Keratinocyte (primary cell): ENCODE measurements around the gene CERKL. TPM values are rescaled to one million over a fixed set of nuclear protein-coding genes. Genes with fewer than 3 reads are reported as not detected.

Experiments used
- DNase-seq: peaks from one replicate; pipeline ENCODE4 v3.0.0-alpha.2; 2011; ENCODE audit warnings: low read depth, missing footprints, low spot score
- FAIRE-seq: peaks from 2 replicates; lab custom pipeline; 2011; peaks lifted over from hg19 to GRCh38; lab: Jason Lieb, UNC
- H2AFZ ChIP-seq: 2 replicates; pipeline ENCODE4 v1.6.0; 2012; ENCODE audit warnings: low read length, control low read depth, inconsistent platforms; ENCODE audit not compliant: control insufficient read depth
- H3K27ac ChIP-seq: 2 replicates; pipeline ENCODE4 v1.5.1; 2011; ENCODE audit warnings: low read length; ENCODE audit not compliant: control insufficient read depth, insufficient read depth
- H3K27me3 ChIP-seq: 3 replicates; pipeline ENCODE4 v1.6.0; 2011; ENCODE audit warnings: low read length; ENCODE audit not compliant: control insufficient read depth, insufficient read depth; ENCODE audit errors: extremely low read depth
- H3K36me3 ChIP-seq, 2 experiments: 2 replicates in 1 of 2; 3 replicates in 1 of 2; pipeline ENCODE4 v1.5.1; 2011; ENCODE audit warnings: low read length in 2 of 2, mild to moderate bottlenecking in 1 of 2; ENCODE audit not compliant: control insufficient read depth in 2 of 2, insufficient read depth in 2 of 2; ENCODE audit errors: extremely low read depth in 1 of 2
- H3K4me1 ChIP-seq: 3 replicates; pipeline ENCODE4 v1.5.1; 2011; ENCODE audit warnings: low read length; ENCODE audit not compliant: control insufficient read depth, insufficient read depth; ENCODE audit errors: extremely low read depth
- H3K4me2 ChIP-seq: 3 replicates; pipeline ENCODE4 v1.6.0; 2011; ENCODE audit warnings: low read depth, low read length; ENCODE audit not compliant: control insufficient read depth, insufficient read depth; ENCODE audit errors: extremely low read depth
- H3K4me3 ChIP-seq, 3 experiments: fragments of 200-600 bp in 1 of 3; sonication (generic) in 1 of 3; 2 replicates in 2 of 3; 3 replicates in 1 of 3; pipeline ENCODE4 v1.5.1; 2011 to 2016; ENCODE audit warnings: low read length in 3 of 3, mild to moderate bottlenecking in 3 of 3, control low read depth in 2 of 3, inconsistent platforms in 1 of 3, low read depth in 1 of 3, mixed read lengths in 1 of 3, mixed run types in 1 of 3, moderate library complexity in 1 of 3; ENCODE audit not compliant: control insufficient read depth in 2 of 3, insufficient read depth in 2 of 3; ENCODE audit errors: extremely low read depth in 1 of 3
- H3K79me2 ChIP-seq: 2 replicates; pipeline ENCODE4 v1.6.0; 2012; ENCODE audit warnings: low read length; ENCODE audit not compliant: control insufficient read depth, insufficient read depth
- H3K9ac ChIP-seq: 3 replicates; pipeline ENCODE4 v1.6.0; 2011; ENCODE audit warnings: low read length; ENCODE audit not compliant: control insufficient read depth, insufficient read depth; ENCODE audit errors: extremely low read depth
- H3K9me1 ChIP-seq: 3 replicates; pipeline ENCODE4 v1.6.0; 2011; ENCODE audit warnings: low read length; ENCODE audit not compliant: control insufficient read depth, insufficient read depth; ENCODE audit errors: extremely low read depth
- H3K9me3 ChIP-seq: 2 replicates; pipeline ENCODE4 v1.5.1; 2012; ENCODE audit warnings: low read depth, low read length; ENCODE audit not compliant: control insufficient read depth
- H4K20me1 ChIP-seq: 3 replicates; pipeline ENCODE4 v1.6.0; 2011; ENCODE audit warnings: low read length; ENCODE audit not compliant: control insufficient read depth, insufficient read depth; ENCODE audit errors: extremely low read depth
- EZH2 ChIP-seq: IDR thresholded peaks from one replicate; pipeline ENCODE4 v1.6.1; 2012; ENCODE audit warnings: inconsistent platforms, mild to moderate bottlenecking, low read length, moderate library complexity
- dilution Hi-C: fragments of 300-500 bp; cut with MboI; formaldehyde crosslinking; loops from one replicate; pipeline ENCODE4 v1.7.0; 2020; ENCODE audit warnings: low sequenced_read_pairs; ENCODE audit not compliant: extremely low pct_ligation_motif_present
- polyA plus RNA-seq, 5 experiments: library from polyadenylated mRNA; depleted of rRNA in 3 of 5; stranded (reverse) in 3 of 5; stranded (forward) in 1 of 5; unstranded in 1 of 5; fragments of >200 nt; gene quantifications; 1 replicate in 1 of 5; 2 replicates in 3 of 5; 3 replicates in 1 of 5; pipeline versions ENCODE4 v1.2.1 to v1.2.3, GENCODE V29; 2011 to 2012; ENCODE audit warnings: missing spikeins in 2 of 5, low read depth in 1 of 5, low replicate concordance in 1 of 5
- TF ChIP-seq, protein P1 (sequence below), 3 experiments: IDR thresholded peaks in 1 of 3; conservative IDR thresholded peaks in 1 of 3; optimal IDR thresholded peaks in 1 of 3; 2 replicates in 2 of 3; 3 replicates in 1 of 3; pipeline versions ENCODE3 to v1.5.1; 2011; ENCODE audit warnings: low read length in 3 of 3, mild to moderate bottlenecking in 3 of 3, moderate library complexity in 2 of 3, control low read depth in 1 of 3, inconsistent platforms in 1 of 3; ENCODE audit not compliant: insufficient read depth in 2 of 3; ENCODE audit errors: extremely low read depth in 1 of 3

Gene CERKL
- polyA plus RNA-seq, 1 donor (not counting 4 experiments of a cell fraction or from before 2014, with no cell fraction given): 0.03 TPM

DNA sequence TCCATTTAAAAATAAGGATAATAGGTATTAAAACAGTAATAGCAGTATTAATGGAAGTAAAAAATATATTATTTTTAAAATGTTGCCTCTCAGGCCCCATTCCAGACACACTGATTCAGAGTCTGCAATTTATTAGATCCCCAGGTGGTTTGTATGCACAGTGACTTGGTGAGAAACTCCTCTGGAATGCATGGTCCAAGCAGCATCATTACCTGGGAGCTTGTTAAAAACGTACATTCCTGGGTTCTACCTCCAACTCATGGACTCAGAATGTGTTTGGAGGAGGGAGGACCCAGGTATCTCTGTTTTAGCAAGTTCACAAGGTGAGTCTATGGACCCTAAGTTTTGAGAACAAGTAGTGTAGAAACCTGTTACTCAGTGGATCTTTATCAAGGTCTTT, 104.1 kb downstream of the CERKL start:
- Histone ChIP-seq H3K4me1 (peaks cover 12% of the 10 kb centered on the region), H3K9me3 (no peaks in the 10 kb centered on the region), H3K4me3 (no peak overlapping the region), H3K27me3 (no peaks in the 10 kb centered on the region), H3K9ac (no peak overlapping the region), H3K9me1 (no peaks in the 10 kb centered on the region), H3K4me2 (peak overlapping the region; percentile 8), H3K27ac (peak overlapping the region; percentile 10), H4K20me1 (no peaks in the 10 kb centered on the region), H2AFZ (peak overlapping the region; percentile 47), H3K79me2 (no peaks in the 10 kb centered on the region), H3K36me3 (no peaks in the 10 kb centered on the region)
- FAIRE-seq: peak; percentile 97
- dilution Hi-C loops: no loop called here
- TF ChIP-seq, protein P1, sequence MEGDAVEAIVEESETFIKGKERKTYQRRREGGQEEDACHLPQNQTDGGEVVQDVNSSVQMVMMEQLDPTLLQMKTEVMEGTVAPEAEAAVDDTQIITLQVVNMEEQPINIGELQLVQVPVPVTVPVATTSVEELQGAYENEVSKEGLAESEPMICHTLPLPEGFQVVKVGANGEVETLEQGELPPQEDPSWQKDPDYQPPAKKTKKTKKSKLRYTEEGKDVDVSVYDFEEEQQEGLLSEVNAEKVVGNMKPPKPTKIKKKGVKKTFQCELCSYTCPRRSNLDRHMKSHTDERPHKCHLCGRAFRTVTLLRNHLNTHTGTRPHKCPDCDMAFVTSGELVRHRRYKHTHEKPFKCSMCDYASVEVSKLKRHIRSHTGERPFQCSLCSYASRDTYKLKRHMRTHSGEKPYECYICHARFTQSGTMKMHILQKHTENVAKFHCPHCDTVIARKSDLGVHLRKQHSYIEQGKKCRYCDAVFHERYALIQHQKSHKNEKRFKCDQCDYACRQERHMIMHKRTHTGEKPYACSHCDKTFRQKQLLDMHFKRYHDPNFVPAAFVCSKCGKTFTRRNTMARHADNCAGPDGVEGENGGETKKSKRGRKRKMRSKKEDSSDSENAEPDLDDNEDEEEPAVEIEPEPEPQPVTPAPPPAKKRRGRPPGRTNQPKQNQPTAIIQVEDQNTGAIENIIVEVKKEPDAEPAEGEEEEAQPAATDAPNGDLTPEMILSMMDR (optimal IDR thresholded peaks at IDR 0.05 in 1 of 3, IDR thresholded peaks at IDR 0.05 in 1 of 3, conservative IDR thresholded peaks at IDR 0.05 in 1 of 3; ENCODE audit: extremely low read depth in 1 of 3, insufficient read depth in 2 of 3, low read length in 3 of 3): no peak
- no peak for TF ChIP-seq EZH2
- peak; percentile 90 for DNase-seq

DNA sequence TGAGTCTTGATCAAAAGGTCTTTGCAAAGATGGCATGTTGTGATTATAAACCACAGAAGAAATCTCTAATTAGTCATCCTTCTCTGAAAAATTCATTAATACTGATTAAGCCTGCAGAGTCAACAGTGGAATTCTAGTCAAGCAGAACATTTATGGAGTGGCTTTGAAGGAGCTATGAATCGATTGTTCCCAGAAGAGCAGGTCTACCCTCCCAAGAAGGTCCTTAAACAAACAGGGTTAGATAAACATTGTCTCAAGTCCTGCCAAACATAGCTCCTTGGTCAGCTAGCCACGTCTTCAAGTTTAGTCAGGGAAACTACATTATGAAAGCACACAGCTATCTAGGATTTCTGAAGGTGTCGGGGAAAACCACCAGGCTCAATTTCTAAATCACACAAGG, 110.8 kb downstream of the CERKL start:
- H2AFZ ChIP-seq: no peak overlapping the region
- H3K27me3 ChIP-seq: no peaks in the 10 kb centered on the region
- peak; percentile 74 for FAIRE-seq
- H3K4me1 ChIP-seq: no peaks in the 10 kb centered on the region
- no peak overlapping the region for H3K9ac ChIP-seq
- dilution Hi-C loops: no loop called here
- H3K9me1 ChIP-seq: no peaks in the 10 kb centered on the region
- no peak overlapping the region for H3K4me3 ChIP-seq
- H3K79me2 ChIP-seq: no peaks in the 10 kb centered on the region
- TF ChIP-seq EZH2: no peak
- TF ChIP-seq, protein P1 (optimal IDR thresholded peaks at IDR 0.05 in 1 of 3, IDR thresholded peaks at IDR 0.05 in 1 of 3, conservative IDR thresholded peaks at IDR 0.05 in 1 of 3; ENCODE audit: extremely low read depth in 1 of 3, insufficient read depth in 2 of 3, low read length in 3 of 3): no peak
- no peaks in the 10 kb centered on the region for H3K9me3 ChIP-seq
- no peak overlapping the region for H3K27ac ChIP-seq
- H3K36me3 ChIP-seq: no peaks in the 10 kb centered on the region
- no peak overlapping the region for H3K4me2 ChIP-seq
- peak; percentile 26 for DNase-seq
- H4K20me1 ChIP-seq: no peaks in the 10 kb centered on the region
